ENCODE results near the gene CTSS.
"Not testable (repeated sequence)": the region's sequence is repeated elsewhere in the genome, so short reads cannot be mapped to it uniquely, and the experiment has no call there.

The CTSS gene

DNA sequence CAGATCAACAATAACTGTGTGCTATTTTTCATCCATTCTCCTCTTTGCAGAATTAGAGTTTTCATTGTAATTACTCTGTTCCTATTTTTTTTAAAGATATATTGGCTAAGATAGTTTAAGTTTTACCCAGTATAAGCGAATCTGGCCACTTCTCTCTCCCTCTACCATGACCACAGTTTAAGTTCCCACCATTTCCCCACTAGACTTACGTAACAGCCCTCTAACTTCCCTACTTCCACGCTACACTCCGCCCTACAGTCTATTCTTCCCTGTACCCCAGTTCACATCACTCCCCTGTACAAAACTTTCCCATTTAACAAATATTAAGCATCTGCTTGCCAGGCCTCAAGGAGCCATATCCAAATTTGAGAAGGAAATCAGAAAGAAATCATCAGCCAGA is 26.0 kb upstream of the CTSS start:
- H3K27ac ChIP-seq, result no peak overlapping the region
- TF ChIP-seq, protein P1, sequence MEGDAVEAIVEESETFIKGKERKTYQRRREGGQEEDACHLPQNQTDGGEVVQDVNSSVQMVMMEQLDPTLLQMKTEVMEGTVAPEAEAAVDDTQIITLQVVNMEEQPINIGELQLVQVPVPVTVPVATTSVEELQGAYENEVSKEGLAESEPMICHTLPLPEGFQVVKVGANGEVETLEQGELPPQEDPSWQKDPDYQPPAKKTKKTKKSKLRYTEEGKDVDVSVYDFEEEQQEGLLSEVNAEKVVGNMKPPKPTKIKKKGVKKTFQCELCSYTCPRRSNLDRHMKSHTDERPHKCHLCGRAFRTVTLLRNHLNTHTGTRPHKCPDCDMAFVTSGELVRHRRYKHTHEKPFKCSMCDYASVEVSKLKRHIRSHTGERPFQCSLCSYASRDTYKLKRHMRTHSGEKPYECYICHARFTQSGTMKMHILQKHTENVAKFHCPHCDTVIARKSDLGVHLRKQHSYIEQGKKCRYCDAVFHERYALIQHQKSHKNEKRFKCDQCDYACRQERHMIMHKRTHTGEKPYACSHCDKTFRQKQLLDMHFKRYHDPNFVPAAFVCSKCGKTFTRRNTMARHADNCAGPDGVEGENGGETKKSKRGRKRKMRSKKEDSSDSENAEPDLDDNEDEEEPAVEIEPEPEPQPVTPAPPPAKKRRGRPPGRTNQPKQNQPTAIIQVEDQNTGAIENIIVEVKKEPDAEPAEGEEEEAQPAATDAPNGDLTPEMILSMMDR (conservative IDR thresholded peaks at IDR 0.05), result no peak

DNA sequence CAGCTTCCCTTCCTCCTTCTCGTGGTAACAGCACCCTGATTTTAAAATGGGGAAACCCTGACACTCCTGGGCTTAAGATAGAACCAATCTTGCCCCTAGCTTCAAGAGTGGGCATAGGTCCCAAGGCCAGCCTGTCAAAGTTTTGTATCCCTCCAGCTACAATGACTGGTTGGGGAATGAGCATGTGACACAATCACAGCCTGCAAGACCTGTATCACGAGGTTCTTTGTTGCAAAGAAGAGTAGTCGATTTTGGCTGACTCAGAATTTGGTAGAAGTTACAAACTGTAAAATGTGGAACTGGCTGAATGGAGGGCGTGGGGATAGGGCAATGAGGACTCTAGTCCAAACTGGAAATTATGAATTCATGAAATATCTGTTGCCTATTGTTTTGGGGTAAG is 23.8 kb upstream of the CTSS start:
- TF ChIP-seq, protein P1 (conservative IDR thresholded peaks at IDR 0.05), result no peak
- H3K27ac ChIP-seq, result no peak overlapping the region

DNA sequence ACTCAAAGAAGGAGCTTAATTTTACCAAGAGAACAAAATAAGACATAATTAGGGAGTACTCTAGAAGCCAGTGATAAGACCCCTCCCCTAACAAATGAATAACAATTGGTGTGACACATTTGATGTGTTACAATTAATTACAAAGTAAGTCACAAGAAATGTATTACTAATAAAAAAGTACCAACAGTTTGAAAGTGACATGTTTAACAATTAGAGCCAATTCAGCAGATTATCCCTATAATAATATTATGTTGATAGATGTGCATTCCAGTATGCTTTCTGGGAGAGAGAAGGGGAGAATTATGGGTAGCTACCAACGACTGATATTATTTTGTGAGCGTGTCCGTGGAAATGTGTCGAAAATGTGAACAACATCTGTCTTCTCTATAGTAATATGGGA is 23.4 kb upstream of the CTSS start:
- TF ChIP-seq, protein P1 (conservative IDR thresholded peaks at IDR 0.05), result no peak

DNA sequence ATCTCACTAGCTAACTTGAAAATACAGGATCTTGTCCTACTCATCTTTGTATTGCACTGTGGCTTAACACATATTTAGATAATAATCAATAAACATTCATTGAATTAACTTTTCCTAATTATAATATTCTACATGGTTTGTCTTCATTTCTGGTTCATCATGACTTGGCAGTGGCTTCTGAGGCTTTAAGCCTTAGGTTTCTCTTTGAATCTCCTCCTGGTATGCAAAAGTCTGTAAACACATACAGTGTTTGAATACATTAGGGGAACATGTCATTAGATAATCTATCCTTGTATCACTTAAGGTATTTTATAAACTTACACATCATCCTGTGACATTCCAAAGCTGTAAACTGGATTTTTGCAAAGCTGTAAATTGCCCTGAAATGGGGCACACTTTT is 21.9 kb upstream of the CTSS start:
- TF ChIP-seq, protein P1 (conservative IDR thresholded peaks at IDR 0.05), result no peak
- H3K27ac ChIP-seq, result no peak overlapping the region

More for the DNA sequence above, 23.4 kb upstream of the CTSS start:
- no peak overlapping the region for H3K27ac ChIP-seq

DNA sequence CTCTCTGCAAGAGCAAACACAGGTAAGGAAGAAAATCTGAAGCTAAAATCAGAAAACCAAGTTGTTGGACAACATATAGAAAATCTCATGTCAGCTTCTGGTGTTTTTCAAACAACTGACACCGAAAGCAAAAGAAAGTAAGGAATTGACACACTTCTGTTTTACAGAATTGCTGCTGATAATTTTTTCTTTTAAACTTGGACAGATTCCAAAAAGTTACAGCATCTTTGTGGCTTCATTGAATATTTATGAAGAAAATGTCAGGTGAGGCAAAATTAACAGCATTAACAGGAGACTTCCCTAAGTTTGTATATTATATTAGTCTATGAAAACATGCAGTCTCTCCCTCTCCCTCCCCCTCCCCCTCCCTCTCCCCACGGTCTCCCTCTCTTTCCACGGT is 14.9 kb upstream of the CTSS start:
- TF ChIP-seq, protein P1 (conservative IDR thresholded peaks at IDR 0.05), result no peak

DNA sequence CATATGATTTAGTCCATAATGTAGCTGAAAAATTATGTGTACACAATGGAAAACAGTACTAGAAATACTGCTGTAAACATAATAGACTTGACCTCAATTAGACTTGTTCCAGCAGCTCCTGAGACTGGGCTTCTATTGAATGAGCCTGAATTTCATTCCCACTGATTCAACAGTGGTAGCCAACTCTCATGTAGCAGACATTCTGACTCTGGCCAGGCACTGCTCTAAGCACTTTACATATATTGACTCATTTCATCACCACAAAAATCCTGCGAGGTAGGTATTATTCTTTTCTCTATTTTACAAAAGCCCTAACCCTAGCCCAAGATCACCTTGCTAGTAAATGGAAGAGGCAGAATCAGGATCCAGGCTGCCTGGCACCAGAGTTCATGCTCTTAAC is 12.8 kb upstream of the CTSS start:
- H3K27ac ChIP-seq, result no peak overlapping the region
- TF ChIP-seq, protein P1 (conservative IDR thresholded peaks at IDR 0.05), result no peak

More for the DNA sequence above, 14.9 kb upstream of the CTSS start:
- H3K27ac ChIP-seq, result no peak overlapping the region

DNA sequence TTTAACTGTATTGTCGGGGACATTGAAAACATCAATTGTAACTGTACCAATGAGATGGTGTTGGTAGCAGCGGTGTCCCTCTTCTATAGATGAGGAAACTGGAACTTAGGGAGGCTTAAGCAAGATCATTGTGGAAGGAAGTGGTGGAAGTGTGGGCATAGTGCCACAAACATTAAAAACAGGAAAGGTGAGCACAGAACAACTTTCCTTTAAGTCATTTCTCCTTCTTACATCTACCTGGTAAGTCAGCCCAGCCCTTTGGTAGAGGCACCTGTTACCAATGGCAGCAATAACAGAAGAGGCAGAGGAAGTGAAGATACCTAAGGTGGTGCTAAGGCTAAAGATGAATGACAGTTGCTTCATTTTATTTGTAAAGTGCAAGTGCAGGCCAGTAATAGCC is 12.0 kb upstream of the CTSS start:
- H3K27ac ChIP-seq, result no peak overlapping the region
- TF ChIP-seq, protein P1 (conservative IDR thresholded peaks at IDR 0.05), result no peak

DNA sequence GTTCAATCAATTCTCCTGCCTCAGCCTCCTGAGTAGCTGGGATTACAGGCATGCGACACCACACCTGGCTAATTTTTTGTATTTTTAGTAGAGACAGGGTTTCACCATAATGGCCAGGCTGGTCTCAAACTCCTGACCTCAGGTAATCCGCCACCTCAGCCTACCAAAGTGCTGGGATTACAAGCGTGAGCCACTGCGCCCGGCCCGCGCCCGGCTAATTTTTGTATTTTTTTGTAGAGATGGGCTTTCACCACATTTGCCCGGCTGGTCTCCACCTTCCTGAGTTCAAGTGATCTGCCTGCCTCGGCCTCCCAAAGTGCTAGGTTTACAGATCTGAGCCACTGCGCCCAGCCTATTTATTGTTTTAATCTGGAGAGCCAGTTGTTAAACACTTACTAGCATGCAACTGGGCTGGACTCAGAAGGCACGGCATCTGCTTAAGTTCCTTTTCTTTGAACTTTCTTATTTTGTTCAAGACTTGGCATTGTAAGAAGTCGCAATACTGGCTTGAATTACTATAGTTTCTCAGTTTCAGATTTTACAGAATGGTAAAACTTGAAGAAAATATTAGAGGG is 10.4 kb upstream of the CTSS start:
- not testable (repeated sequence) for H3K27ac ChIP-seq

All from VCaP (cell line).